ENCODE data around the gene MED16.

The MED16 gene

GRCh38 chr19:920051-920864 is 27.3 kb upstream of the MED16 start:
- peak overlapping the region; percentile 46 for H3K27ac Mint-ChIP-seq

GRCh38 chr19:919199-920050 is 26.4 kb upstream of the MED16 start:
- Mint-ChIP-seq H3K4me1 (peaks cover 24% of the 10 kb centered on the region), H3K27ac (no peak overlapping the region), H3K36me3 (ENCODE audit: low read depth) (no peaks in the 10 kb centered on the region), H3K9me3 (no peaks in the 10 kb centered on the region), H3K27me3 (peaks cover 9% of the 10 kb centered on the region), H3K4me3 (peak overlapping the region; percentile 26)
- ATAC-seq (peak; percentile 29), DNase-seq (no peak)

More at GRCh38 chr19:920051-920864, 27.3 kb upstream of the MED16 start:
- DNase-seq (peak; percentile 71), ATAC-seq (peak; percentile 33)
- no peaks in the 10 kb centered on the region for H3K9me3 Mint-ChIP-seq
- peaks cover 27% of the 10 kb centered on the region for H3K4me1 Mint-ChIP-seq
- no peaks in the 10 kb centered on the region for H3K36me3 Mint-ChIP-seq (ENCODE audit: low read depth)
- peaks cover 6% of the 10 kb centered on the region for H3K27me3 Mint-ChIP-seq
- peak overlapping the region; percentile 74 for H3K4me3 Mint-ChIP-seq

- peak overlapping the region; percentile 64 for H3K4me3 Mint-ChIP-seq
- H3K36me3 Mint-ChIP-seq (ENCODE audit: low read depth): no peaks in the 10 kb centered on the region
- peaks cover 21% of the 10 kb centered on the region for H3K4me1 Mint-ChIP-seq
- ATAC-seq (no peak), DNase-seq (no peak)
- no peaks in the 10 kb centered on the region for H3K9me3 Mint-ChIP-seq
- no peak overlapping the region for H3K27ac Mint-ChIP-seq
- peaks cover 9% of the 10 kb centered on the region for H3K27me3 Mint-ChIP-seq
These were observed 25.7 kb upstream of the MED16 start for GRCh38 chr19:918481-919198.

- H3K9me3 Mint-ChIP-seq: no peaks in the 10 kb centered on the region
- DNase-seq: no peak
- ATAC-seq: no peak
- H3K4me3 Mint-ChIP-seq: peak overlapping the region; percentile 64
- H3K4me1 Mint-ChIP-seq: peaks cover 21% of the 10 kb centered on the region
- no peaks in the 10 kb centered on the region for H3K36me3 Mint-ChIP-seq (ENCODE audit: low read depth)
- H3K27ac Mint-ChIP-seq: no peak overlapping the region
- H3K27me3 Mint-ChIP-seq: peaks cover 9% of the 10 kb centered on the region
These were observed 25.1 kb upstream of the MED16 start for GRCh38 chr19:918152-918437.

GRCh38 chr19:917323-918151 is 24.6 kb upstream of the MED16 start, which contains the start of gene KISS1R:
TSS of gene KISS1R (plus strand) at chr19:917333. CDS start at chr19:917503, 170 bp downstream.
- H3K27me3 Mint-ChIP-seq: peaks cover 9% of the 10 kb centered on the region
- no peak within 1 kb of the TSS for H3K27ac Mint-ChIP-seq
- no peaks in the 10 kb centered on the region for H3K9me3 Mint-ChIP-seq
- ATAC-seq: peak; percentile 26
- no peaks in the 10 kb centered on the region for H3K36me3 Mint-ChIP-seq (ENCODE audit: low read depth)
- peaks cover 21% of the 10 kb centered on the region for H3K4me1 Mint-ChIP-seq
- peak; percentile 66 for DNase-seq
- peak within 1 kb of the TSS; percentile 64 for H3K4me3 Mint-ChIP-seq

- Mint-ChIP-seq H3K36me3 (ENCODE audit: low read depth) (no peaks in the 10 kb centered on the region), H3K4me3 (no peak overlapping the region), H3K4me1 (peaks cover 19% of the 10 kb centered on the region), H3K9me3 (no peaks in the 10 kb centered on the region), H3K27me3 (peaks cover 9% of the 10 kb centered on the region), H3K27ac (no peak overlapping the region)
- no peak for ATAC-seq
- DNase-seq: no peak
These were observed 23.8 kb upstream of the MED16 start for GRCh38 chr19:916645-917322.

- Mint-ChIP-seq H3K4me1 (peaks cover 32% of the 10 kb centered on the region), H3K36me3 (ENCODE audit: low read depth) (peaks cover 2% of the 10 kb centered on the region), H3K4me3 (peak within 1 kb of the TSS; percentile 83), H3K27ac (peak within 1 kb of the TSS; percentile 86), H3K9me3 (no peaks in the 10 kb centered on the region), H3K27me3 (peaks cover 5% of the 10 kb centered on the region)
- DNase-seq (peak; percentile 90), ATAC-seq (peak; percentile 73)
These were observed 20.2 kb upstream of the MED16 start, which contains the start of gene R3HDM4 for GRCh38 chr19:913080-913748. TSS of gene R3HDM4 (minus strand) at chr19:913219. CDS start at chr19:913157, 62 bp downstream.

GRCh38 chr19:912181-913079 is 19.4 kb upstream of the MED16 start:
- DNase-seq (no peak), ATAC-seq (no peak)
- peak overlapping the region; percentile 75 for H3K4me3 Mint-ChIP-seq
- H3K27me3 Mint-ChIP-seq: peaks cover 3% of the 10 kb centered on the region
- no peaks in the 10 kb centered on the region for H3K9me3 Mint-ChIP-seq
- no peak overlapping the region for H3K27ac Mint-ChIP-seq
- peaks cover 38% of the 10 kb centered on the region for H3K4me1 Mint-ChIP-seq
- peaks cover 2% of the 10 kb centered on the region for H3K36me3 Mint-ChIP-seq (ENCODE audit: low read depth)

- DNase-seq (no peak), ATAC-seq (no peak)
- Mint-ChIP-seq H3K9me3 (no peaks in the 10 kb centered on the region), H3K4me3 (peak overlapping the region; percentile 73), H3K27me3 (peaks cover 3% of the 10 kb centered on the region), H3K27ac (peak overlapping the region; percentile 84), H3K4me1 (peaks cover 48% of the 10 kb centered on the region), H3K36me3 (ENCODE audit: low read depth) (peaks cover 3% of the 10 kb centered on the region)
These were observed 18.4 kb upstream of the MED16 start for GRCh38 chr19:911197-912033.

GRCh38 chr19:907183-907853 is 14.3 kb upstream of the MED16 start:
- H3K27me3 Mint-ChIP-seq: no peaks in the 10 kb centered on the region
- H3K9me3 Mint-ChIP-seq: no peaks in the 10 kb centered on the region
- H3K4me1 Mint-ChIP-seq: peaks cover 64% of the 10 kb centered on the region
- ATAC-seq: peak; percentile 57
- DNase-seq: peak; percentile 66
- no peak overlapping the region for H3K4me3 Mint-ChIP-seq
- H3K36me3 Mint-ChIP-seq (ENCODE audit: low read depth): peaks cover 3% of the 10 kb centered on the region
- H3K27ac Mint-ChIP-seq: peak overlapping the region; percentile 73

- H3K4me1 Mint-ChIP-seq: peaks cover 64% of the 10 kb centered on the region
- H3K9me3 Mint-ChIP-seq: no peaks in the 10 kb centered on the region
- H3K36me3 Mint-ChIP-seq (ENCODE audit: low read depth): peaks cover 3% of the 10 kb centered on the region
- H3K4me3 Mint-ChIP-seq: no peak overlapping the region
- H3K27ac Mint-ChIP-seq: peak overlapping the region; percentile 46
- DNase-seq (no peak), ATAC-seq (no peak)
- no peaks in the 10 kb centered on the region for H3K27me3 Mint-ChIP-seq
These were observed 13.5 kb upstream of the MED16 start for GRCh38 chr19:906480-906879.

All from activated naive CD8-positive, alpha-beta T cell treated with anti-CD3 and anti-CD28 coated beads, Interleukin-2, amount 50 U/mL, for 24 hours (primary cell).